ENCODE results near the gene MAGEB4.
"Not testable (repeated sequence)": the region's sequence is repeated elsewhere in the genome, so short reads cannot be mapped to it uniquely, and the experiment has no call there.

The MAGEB4 gene, protein sequence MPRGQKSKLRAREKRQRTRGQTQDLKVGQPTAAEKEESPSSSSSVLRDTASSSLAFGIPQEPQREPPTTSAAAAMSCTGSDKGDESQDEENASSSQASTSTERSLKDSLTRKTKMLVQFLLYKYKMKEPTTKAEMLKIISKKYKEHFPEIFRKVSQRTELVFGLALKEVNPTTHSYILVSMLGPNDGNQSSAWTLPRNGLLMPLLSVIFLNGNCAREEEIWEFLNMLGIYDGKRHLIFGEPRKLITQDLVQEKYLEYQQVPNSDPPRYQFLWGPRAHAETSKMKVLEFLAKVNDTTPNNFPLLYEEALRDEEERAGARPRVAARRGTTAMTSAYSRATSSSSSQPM

DNA sequence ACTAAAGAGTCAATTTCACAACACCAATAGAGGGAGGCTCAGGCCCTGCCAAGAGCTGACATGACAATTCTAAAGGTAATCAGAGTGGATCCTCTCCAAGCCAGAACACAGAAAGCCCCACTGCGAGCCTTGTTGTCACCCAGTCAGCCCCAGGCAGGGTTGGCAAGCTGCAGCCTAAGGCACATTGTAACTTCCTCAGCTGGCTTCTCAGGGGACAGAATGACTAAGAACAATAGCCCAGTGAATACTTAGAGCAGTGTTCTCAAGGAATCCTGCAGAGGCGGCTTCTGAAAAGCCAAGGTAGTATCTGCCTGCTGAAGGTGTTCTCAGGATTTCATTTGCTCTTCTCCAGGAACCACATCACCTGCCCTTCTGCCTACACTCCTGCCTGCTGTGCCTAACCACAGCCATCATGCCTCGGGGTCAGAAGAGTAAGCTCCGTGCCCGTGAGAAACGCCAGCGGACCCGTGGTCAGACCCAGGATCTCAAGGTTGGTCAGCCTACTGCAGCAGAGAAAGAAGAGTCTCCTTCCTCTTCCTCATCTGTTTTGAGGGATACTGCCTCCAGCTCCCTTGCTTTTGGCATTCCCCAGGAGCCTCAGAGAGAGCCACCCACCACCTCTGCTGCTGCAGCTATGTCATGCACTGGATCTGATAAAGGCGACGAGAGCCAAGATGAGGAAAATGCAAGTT is at the start of gene MAGEB4:
Gene MAGEB4 (plus strand): TSS at position 277 of the 692 bp plus-strand sequence. CDS start 136 bp downstream, at position 413.
- DNase-seq: no peak

GRCh38 chrX:30193910-30194309 is 47.9 kb upstream of the MAGEB4 start:
- not testable (repeated sequence) for DNase-seq

DNA sequence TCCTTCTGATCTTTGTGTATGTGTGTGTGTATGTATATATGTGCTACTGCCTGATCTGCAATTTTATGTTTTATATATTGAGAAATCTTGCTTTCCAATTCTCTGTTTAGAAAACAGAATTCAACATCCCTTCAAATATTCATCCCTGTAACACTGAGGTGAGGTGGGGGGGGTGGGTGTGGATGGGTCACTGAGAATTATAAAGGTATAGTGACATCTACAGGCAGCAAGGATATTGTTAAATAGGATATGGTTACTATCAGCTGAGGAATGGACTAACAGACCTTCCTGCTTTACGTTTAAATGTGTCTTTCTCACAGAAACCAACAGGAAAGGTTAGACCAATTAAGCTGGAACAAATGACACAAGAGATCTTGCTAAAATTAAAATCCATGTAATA is 45.5 kb upstream of the MAGEB4 start:
- DNase-seq: no peak

DNA sequence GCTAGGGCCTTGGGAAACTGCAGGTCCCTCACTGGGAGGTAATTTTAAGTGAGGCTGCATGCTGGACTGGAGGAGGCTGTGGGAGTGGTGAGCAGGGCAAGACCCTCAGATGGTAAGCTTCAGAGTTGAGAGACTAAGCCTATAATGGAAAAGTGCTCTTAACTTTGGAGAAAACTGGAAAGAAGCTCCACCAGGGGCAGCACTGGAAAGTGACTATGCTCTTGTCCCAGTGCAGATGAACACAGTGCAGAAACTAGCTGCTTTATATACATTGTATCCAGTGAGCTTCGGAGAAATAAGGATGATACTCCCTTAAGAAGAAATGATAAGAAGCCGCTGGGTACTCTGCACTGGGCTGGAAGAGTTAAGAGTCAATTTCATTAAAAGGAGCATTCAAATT is 29.6 kb upstream of the MAGEB4 start:
- DNase-seq: no peak

GRCh38 chrX:30215357-30215843 is 26.4 kb upstream of the MAGEB4 start, which contains the start of gene MAGEB2:
Gene MAGEB2, plus strand, starts transcription at chrX:30215563. Its CDS starts 3,018 bp downstream, at chrX:30218581.
- peak; percentile 2 for DNase-seq

GRCh38 chrX:30217465-30217864 is 24.3 kb upstream of the MAGEB4 start:
- DNase-seq: no peak

- DNase-seq: no peak
Measured at GRCh38 chrX:30219372-30219771, 22.4 kb upstream of the MAGEB4 start.

DNA sequence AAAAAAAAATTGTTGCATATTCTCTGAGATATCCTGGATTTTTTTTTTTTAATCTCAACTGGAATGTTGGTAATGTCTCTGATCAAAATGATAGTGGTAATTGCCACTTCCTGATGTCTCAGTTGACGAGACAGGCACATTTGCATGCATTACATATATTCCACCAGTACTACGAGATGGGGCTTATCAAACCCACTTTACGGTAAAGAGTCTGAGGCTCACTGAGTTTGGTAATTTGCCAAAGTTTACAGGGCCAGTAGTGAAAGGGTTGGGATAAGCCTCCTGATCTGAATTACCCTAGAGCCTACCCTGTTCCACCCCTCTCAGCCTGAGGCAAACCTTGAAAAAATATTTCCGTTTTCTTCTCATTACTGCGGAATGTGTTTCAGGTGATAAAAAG is 21.1 kb upstream of the MAGEB4 start:
- no peak for DNase-seq

- no peak for DNase-seq
Measured at GRCh38 chrX:30224536-30224935, 17.3 kb upstream of the MAGEB4 start.

GRCh38 chrX:30228526-30228925 is 13.3 kb upstream of the MAGEB4 start:
- no peak for DNase-seq

DNA sequence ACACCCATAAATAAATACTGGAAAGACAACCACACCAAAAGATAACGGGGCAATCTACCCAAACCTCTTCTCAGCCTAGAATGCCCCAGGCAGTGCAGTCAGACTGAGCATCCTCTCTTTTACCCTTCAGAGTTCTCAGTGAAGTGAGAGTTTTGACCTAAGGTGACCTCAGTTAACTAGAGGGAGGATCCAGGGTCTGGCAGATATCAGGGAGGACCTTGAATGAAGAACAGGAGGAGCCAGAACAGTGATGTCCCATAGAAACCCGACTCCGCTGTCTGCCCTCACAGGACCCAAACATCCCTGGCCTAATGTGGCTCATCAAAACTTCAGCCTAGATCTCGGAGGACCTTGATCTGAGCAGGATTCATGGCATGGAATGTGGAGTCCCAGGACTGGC is 11.4 kb upstream of the MAGEB4 start, which contains the start of gene MAGEB3:
Gene MAGEB3 (plus strand): TSS at position 263 of the 400 bp plus-strand sequence. CDS start 5,268 bp downstream, outside the sequence.
- DNase-seq: no peak

- DNase-seq: no peak
Measured at GRCh38 chrX:30246769-30247489, 5.1 kb downstream of the MAGEB4 start, which contains the start of gene MAGEB1. Gene MAGEB1, plus strand, starts transcription at chrX:30247146. Its CDS starts 3,348 bp downstream, at chrX:30250494.

GRCh38 chrX:30248854-30249253 is 7.1 kb downstream of the MAGEB4 start:
- DNase-seq: no peak

GRCh38 chrX:30253257-30253656 is 11.5 kb downstream of the MAGEB4 start:
- no peak for DNase-seq

GRCh38 chrX:30259927-30260326 is 18.1 kb downstream of the MAGEB4 start:
- no peak for DNase-seq

DNA sequence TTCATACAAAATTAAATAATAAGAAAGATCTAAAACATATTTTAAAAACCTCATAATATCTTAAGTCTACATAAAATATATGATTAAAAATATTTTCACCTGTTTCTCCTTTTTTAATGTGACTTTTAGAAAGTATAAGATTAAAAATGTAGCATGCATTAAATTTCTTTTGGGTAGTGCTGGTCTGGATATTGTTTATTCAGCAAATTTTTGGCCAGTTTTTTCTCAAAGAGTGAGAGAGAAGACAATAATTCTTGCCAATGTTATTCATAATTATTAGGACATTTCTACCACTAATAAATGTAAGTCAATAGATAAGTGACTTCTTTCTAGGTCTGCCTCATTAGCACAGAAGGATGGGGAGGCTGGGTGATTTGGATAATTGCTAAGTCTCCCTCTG is 19.2 kb downstream of the MAGEB4 start:
- no peak for DNase-seq

- DNase-seq: no peak
Measured at GRCh38 chrX:30262763-30263162, 21.0 kb downstream of the MAGEB4 start.

DNA sequence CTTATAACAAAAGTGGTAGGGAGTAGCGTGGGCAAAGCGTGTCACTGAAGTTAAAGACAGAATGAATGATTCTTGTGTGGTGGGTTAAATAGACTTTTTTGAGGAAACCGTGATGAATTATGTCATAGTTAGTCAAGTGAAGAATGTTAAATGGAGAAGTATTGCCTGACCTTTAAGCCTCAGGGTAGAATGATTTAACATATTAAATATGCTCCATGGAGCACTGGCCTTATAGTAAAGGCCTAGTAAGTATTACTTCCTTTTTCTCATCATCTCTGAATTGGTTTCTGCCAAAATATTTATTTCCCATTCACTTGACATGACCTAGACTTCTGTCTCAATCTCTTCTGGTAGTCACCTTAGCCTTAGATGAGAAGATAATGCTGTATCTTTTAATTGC is 28.8 kb downstream of the MAGEB4 start:
- no peak for DNase-seq

- DNase-seq: no peak
Measured at GRCh38 chrX:30275498-30275897, 33.7 kb downstream of the MAGEB4 start.

GRCh38 chrX:30278365-30278764 is 36.6 kb downstream of the MAGEB4 start:
- DNase-seq: no peak

- DNase-seq: no peak
Measured at GRCh38 chrX:30280428-30280827, 38.6 kb downstream of the MAGEB4 start.

DNA sequence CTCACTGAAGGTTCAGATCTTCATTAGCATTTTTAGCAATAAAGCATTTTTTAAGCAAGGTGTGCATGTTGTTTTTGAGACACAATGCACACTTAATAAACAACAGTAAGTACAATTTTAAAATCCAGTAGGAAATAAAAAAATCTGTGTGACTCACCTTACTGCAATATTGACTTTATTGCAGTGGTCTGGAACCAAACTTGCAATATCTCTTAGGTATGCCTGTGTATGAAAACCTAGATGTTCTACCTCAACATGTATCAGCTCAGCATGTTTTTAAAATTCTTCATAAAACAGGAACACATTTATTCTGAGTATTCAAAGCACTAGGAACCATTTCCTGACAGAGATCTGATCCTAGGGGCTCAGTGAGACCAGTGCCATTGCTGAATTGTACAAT is 40.7 kb downstream of the MAGEB4 start:
- DNase-seq: no peak

Data from activated CD4-positive, alpha-beta T cell treated with anti-CD3 and anti-CD28 coated beads, Interleukin-2, amount 50 U/mL, for 16 hours (primary cell).